Purkinje cell (primary cell): ENCODE results near the gene NPIPB13. TPM values are rescaled to one million over a fixed set of nuclear protein-coding genes. Genes with fewer than 3 reads are reported as not detected.

ENCODE experiments used
- polyA plus RNA-seq: library from polyadenylated mRNA; unstranded; fragments of >200 nt; fragmentation: Nextera tagmentation; gene quantifications from 2 replicates; pipeline ENCODE4 v1.2.1, GENCODE V29; 2014

Gene NPIPB13
- polyA plus RNA-seq: 0.17 and 0.21 TPM in 2 replicates

GRCh38 chr16:30248379-30248778 lies at the start of gene NPIPB13:
Gene NPIPB13, minus strand, starts transcription at chr16:30248479. Its CDS starts 2,906 bp downstream, at chr16:30245573.

GRCh38 chr16:30199049-30199448 lies 49.2 kb downstream of the NPIPB13 start, which contains the start of gene SULT1A3:
Gene SULT1A3, plus strand, starts transcription at chr16:30199255. Its CDS starts 1,474 bp downstream, at chr16:30200729.

Other genes with a start within 250 kb of the NPIPB13 start
- 2.3 and 11.0 TPM in 2 replicates for gene DOC2A, start 237.5 kb downstream of the NPIPB13 start, polyA plus RNA-seq
- 0.36 TPM in 2 replicates for gene C16orf92, start 225.3 kb downstream of the NPIPB13 start, polyA plus RNA-seq
- 0.71 TPM in 1 of 2 replicates, not detected in the other for gene TLCD3B, start 217.2 kb downstream of the NPIPB13 start, polyA plus RNA-seq
- gene ALDOA, start 182.7 kb downstream of the NPIPB13 start, polyA plus RNA-seq: 1,138 and 1,179 TPM in 2 replicates
- gene PPP4C, start 172.5 kb downstream of the NPIPB13 start, polyA plus RNA-seq: 4.2 and 17.0 TPM in 2 replicates
- gene TBX6, start 156.6 kb downstream of the NPIPB13 start, polyA plus RNA-seq: not detected in 2 replicates
- 32.2 and 52.7 TPM in 2 replicates for gene YPEL3, start 152.3 kb downstream of the NPIPB13 start, polyA plus RNA-seq
- not detected in 2 replicates for gene GDPD3, start 134.9 kb downstream of the NPIPB13 start, polyA plus RNA-seq
- gene MAPK3, start 125.3 kb downstream of the NPIPB13 start, polyA plus RNA-seq: 2.5 and 13.5 TPM in 2 replicates
- 2.8 TPM in 1 of 2 replicates, not detected in the other for gene CORO1A, start 64.9 kb downstream of the NPIPB13 start, polyA plus RNA-seq
- 114 and 166 TPM in 2 replicates for gene BOLA2B, start 54.8 kb downstream of the NPIPB13 start, polyA plus RNA-seq
- gene SLX1A, start 54.6 kb downstream of the NPIPB13 start, polyA plus RNA-seq: 2.6 and 5.8 TPM in 2 replicates
- gene SULT1A3, start 49.2 kb downstream of the NPIPB13 start, polyA plus RNA-seq: 19.6 and 21.3 TPM in 2 replicates
- gene CD2BP2, start 106.8 kb upstream of the NPIPB13 start, polyA plus RNA-seq: 8.0 and 11.0 TPM in 2 replicates
- gene TBC1D10B, start 122.0 kb upstream of the NPIPB13 start, polyA plus RNA-seq: 4.2 and 5.3 TPM in 2 replicates
- not detected in 2 replicates for gene MYL11, start 126.3 kb upstream of the NPIPB13 start, polyA plus RNA-seq
- not detected in 2 replicates for gene SEPTIN1, start 134.1 kb upstream of the NPIPB13 start, polyA plus RNA-seq
- 1.3 and 1.6 TPM in 2 replicates for gene ZNF48, start 146.9 kb upstream of the NPIPB13 start, polyA plus RNA-seq
- 3.1 and 3.9 TPM in 2 replicates for gene ZNF771, start 159.1 kb upstream of the NPIPB13 start, polyA plus RNA-seq
- 14.3 and 19.1 TPM in 2 replicates for gene DCTPP1, start 181.6 kb upstream of the NPIPB13 start, polyA plus RNA-seq
- 24.3 and 24.4 TPM in 2 replicates for gene SEPHS2, start 197.4 kb upstream of the NPIPB13 start, polyA plus RNA-seq
- not detected in 2 replicates for gene ITGAL, start 224.3 kb upstream of the NPIPB13 start, polyA plus RNA-seq